Calu3 (cell line): ENCODE results near the gene FAM131C. TPM values are rescaled to one million over a fixed set of nuclear protein-coding genes. Genes with fewer than 3 reads are reported as not detected.
"Not testable (repeated sequence)": the region's sequence is repeated elsewhere in the genome, so short reads cannot be mapped to it uniquely, and the experiment has no call there.

Source experiments
- BruUV-seq: library from RNA; stranded (reverse); fragments of 400-500 nt; replicated peaks from 2 replicates; lab custom pipeline; 2021; lab: Mats Ljungman, UMichigan
- CTCF ChIA-PET: fragments of 300-600 bp; sonication (Branson Sonifier 250); formaldehyde crosslinking; loops from one replicate; lab custom pipeline; 2022; ENCODE audit warnings: antibody characterized with exemption; lab: Charles Lee
- DNase-seq: peaks from one replicate; pipeline ENCODE4 v3.0.0; 2022
- H3K27ac Mint-ChIP-seq: one replicate; pipeline ENCODE4 v1.8.0; 2022; ENCODE audit warnings: mixed read lengths; ENCODE audit not compliant: unreplicated experiment
- H3K27me3 Mint-ChIP-seq: one replicate; pipeline ENCODE4 v1.8.0; 2022; ENCODE audit warnings: mixed read lengths; ENCODE audit not compliant: unreplicated experiment
- H3K36me3 Mint-ChIP-seq: one replicate; pipeline ENCODE4 v1.8.0; 2022; ENCODE audit warnings: mild to moderate bottlenecking, moderate library complexity, mixed read lengths; ENCODE audit not compliant: insufficient read depth, unreplicated experiment
- H3K4me1 Mint-ChIP-seq: one replicate; pipeline ENCODE4 v1.8.0; 2022; ENCODE audit warnings: mild to moderate bottlenecking, low read depth, mixed read lengths; ENCODE audit not compliant: unreplicated experiment
- H3K4me3 Mint-ChIP-seq: one replicate; pipeline ENCODE4 v1.8.0; 2022; ENCODE audit warnings: mild to moderate bottlenecking, low read depth, moderate library complexity, mixed read lengths; ENCODE audit not compliant: unreplicated experiment
- H3K9me3 Mint-ChIP-seq: one replicate; pipeline ENCODE4 v1.8.0; 2022; ENCODE audit warnings: low read depth, mixed read lengths; ENCODE audit not compliant: unreplicated experiment
- CTCF ChIP-seq: fragments of 200-600 bp; IDR thresholded peaks from one replicate; pipeline ENCODE4 v1.8.0; 2022; ENCODE audit warnings: antibody characterized with exemption; ENCODE audit not compliant: unreplicated experiment
- intact Hi-C: fragments of 100-400 bp; cut with micrococcal nuclease; formaldehyde crosslinking; loops from one replicate; pipeline ENCODE4 v1.10.0; 2022; ENCODE audit not compliant: unreplicated experiment
- total RNA-seq: library from RNA; stranded (reverse); gene quantifications from 2 replicates; pipeline ENCODE4 v1.2.3, GENCODE V29; 2022

The FAM131C gene
- total RNA-seq, 1 experiment from 2014 or later = 0.94 TPM

- Mint-ChIP-seq H3K27ac (peak overlapping the region; percentile 19), H3K4me3 (no peak overlapping the region)
Observed at GRCh38 chr1:16111771-16112595, 38.5 kb upstream of the FAM131C start.

GRCh38 chr1:16110884-16111283 is 37.4 kb upstream of the FAM131C start:
- BruUV-seq = no TSS peak
- Mint-ChIP-seq H3K4me3 (no peak overlapping the region), H3K27ac (no peak overlapping the region), H3K9me3 (peaks cover 2% of the 10 kb centered on the region), H3K27me3 (peaks cover 29% of the 10 kb centered on the region), H3K4me1 (peaks cover 9% of the 10 kb centered on the region), H3K36me3 (peaks cover 14% of the 10 kb centered on the region)
- CTCF ChIA-PET = no interaction called here
- no peak for DNase-seq
- no peak for TF ChIP-seq CTCF
- intact Hi-C loops = no loop called here

More at GRCh38 chr1:16111771-16112595, 38.5 kb upstream of the FAM131C start:
- intact Hi-C loops = no loop called here
- peaks cover 9% of the 10 kb centered on the region for H3K4me1 Mint-ChIP-seq
- CTCF ChIA-PET = interaction anchor here (0.6 kb wide), 1 partner anchor 640 kb away, joined by 3 read pairs; no protein-coding TSS in a partner anchor
- TF ChIP-seq CTCF = no peak
- peaks cover 2% of the 10 kb centered on the region for H3K9me3 Mint-ChIP-seq
- H3K27me3 Mint-ChIP-seq = peaks cover 18% of the 10 kb centered on the region
- no TSS peak for BruUV-seq
- DNase-seq = no peak
- peaks cover 14% of the 10 kb centered on the region for H3K36me3 Mint-ChIP-seq

GRCh38 chr1:16110456-16110855 is 37.0 kb upstream of the FAM131C start:
- intact Hi-C loops = no loop called here
- H3K27ac Mint-ChIP-seq = no peak overlapping the region
- peaks cover 32% of the 10 kb centered on the region for H3K27me3 Mint-ChIP-seq
- peaks cover 9% of the 10 kb centered on the region for H3K4me1 Mint-ChIP-seq
- BruUV-seq = no TSS peak
- H3K4me3 Mint-ChIP-seq = no peak overlapping the region
- CTCF ChIA-PET = no interaction called here
- TF ChIP-seq CTCF = no peak
- no peak for DNase-seq
- peaks cover 14% of the 10 kb centered on the region for H3K36me3 Mint-ChIP-seq
- peaks cover 2% of the 10 kb centered on the region for H3K9me3 Mint-ChIP-seq

GRCh38 chr1:16109571-16109970 is 36.1 kb upstream of the FAM131C start:
- CTCF ChIA-PET = no interaction called here
- BruUV-seq = no TSS peak
- intact Hi-C loops = no loop called here
- Mint-ChIP-seq H3K36me3 (peaks cover 14% of the 10 kb centered on the region), H3K4me3 (no peak overlapping the region), H3K9me3 (peaks cover 2% of the 10 kb centered on the region), H3K27ac (no peak overlapping the region), H3K4me1 (peaks cover 9% of the 10 kb centered on the region), H3K27me3 (peaks cover 32% of the 10 kb centered on the region)
- DNase-seq = no peak
- TF ChIP-seq CTCF = no peak

GRCh38 chr1:16107039-16107438 is 33.6 kb upstream of the FAM131C start:
- H3K36me3 Mint-ChIP-seq, intact Hi-C loops, H3K9me3 Mint-ChIP-seq, CTCF ChIA-PET, DNase-seq, H3K27ac Mint-ChIP-seq, BruUV-seq, H3K4me1 Mint-ChIP-seq, H3K4me3 Mint-ChIP-seq: not testable (repeated sequence)
- H3K27me3 Mint-ChIP-seq = peaks cover 28% of the 10 kb centered on the region
